ENCODE measurements around the gene GET4. TPM values are rescaled to one million over a fixed set of nuclear protein-coding genes. Genes with fewer than 3 reads are reported as not detected.
"Not testable (repeated sequence)": the region's sequence is repeated elsewhere in the genome, so short reads cannot be mapped to it uniquely, and the experiment has no call there.

Gene GET4
- total RNA-seq, 1 donor from 2014 or later = 17.2 TPM

DNA sequence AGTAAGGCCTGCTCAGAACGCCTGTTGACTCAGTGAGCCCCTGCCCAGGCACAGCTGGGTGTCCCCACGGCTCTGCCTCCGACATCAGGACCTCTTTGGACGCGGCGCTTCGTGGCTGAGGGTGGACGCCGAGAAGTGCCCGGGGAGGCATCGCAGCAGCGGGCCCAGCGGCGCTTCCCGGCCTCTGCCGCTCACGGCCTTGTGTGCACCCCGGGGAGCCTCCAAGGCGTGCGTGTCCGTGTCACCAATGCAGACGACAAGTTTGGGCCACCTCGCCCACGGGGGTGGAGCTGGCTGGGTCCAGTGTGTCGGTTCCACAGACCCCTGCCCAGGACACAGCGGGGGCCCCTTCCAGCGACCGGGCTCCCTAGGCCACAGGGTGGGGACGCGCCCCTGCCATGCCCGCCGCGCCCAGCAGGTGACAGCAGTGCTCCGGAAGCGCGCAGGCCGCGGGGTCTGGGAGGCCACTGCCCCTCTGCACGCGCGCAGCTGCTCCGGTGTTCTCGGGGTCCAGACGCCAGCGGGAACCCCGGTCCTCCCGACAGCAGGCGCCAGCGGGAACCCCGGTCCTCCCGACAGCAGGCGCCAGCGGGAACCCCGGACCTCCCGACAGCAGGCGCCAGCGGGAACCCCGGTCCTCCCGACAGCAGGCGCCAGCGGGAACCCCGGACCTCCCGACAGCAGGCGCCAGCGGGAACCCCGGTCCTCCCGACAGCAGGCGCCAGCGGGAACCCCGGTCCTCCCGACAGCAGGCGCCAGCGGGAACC lies 32.4 kb downstream of the GET4 start:
- peak overlapping the region; percentile 72 for H3K4me2 ChIP-seq
- not testable (repeated sequence) for H3F3A ChIP-seq (ENCODE audit: low read depth); H3K4me1 Mint-ChIP-seq; H3K27ac Mint-ChIP-seq; H3K36me3 Mint-ChIP-seq; H4K20me1 ChIP-seq (ENCODE audit: low read depth); H2AFZ ChIP-seq (replicated peaks); H3K4me3 Mint-ChIP-seq; H3K9me3 ChIP-seq (ENCODE audit: low read depth); H3K9me3 Mint-ChIP-seq; H3K9ac ChIP-seq; H3K4me1 ChIP-seq; H3K36me3 ChIP-seq; H3K27ac ChIP-seq; H3K79me2 ChIP-seq (ENCODE audit: low read depth)
- peaks cover 16% of the 10 kb centered on the region for H3K27me3 Mint-ChIP-seq (ENCODE audit: insufficient read depth, low read depth)
- peak overlapping the region; percentile 39 for H3K4me3 ChIP-seq
- DNase-seq (ENCODE audit: low spot score) = peak; percentile 88
- peak; percentile 79 for TF ChIP-seq EZH2 (IDR thresholded peaks at IDR 0.05)
- TF ChIP-seq EZH2phosphoT487 (IDR thresholded peaks at IDR 0.05) = peak; percentile 69
- peak; percentile 74 for TF ChIP-seq CTCF (IDR thresholded peaks at IDR 0.05)
- peaks cover 71% of the 10 kb centered on the region for H3K27me3 ChIP-seq

GRCh38 chr7:909358-910329 lies 33.3 kb downstream of the GET4 start:
- no peak overlapping the region for H3K27ac ChIP-seq
- Mint-ChIP-seq H3K4me1 (no peaks in the 10 kb centered on the region), H3K27me3 (ENCODE audit: insufficient read depth, low read depth) (peaks cover 13% of the 10 kb centered on the region), H3K4me3 (no peak overlapping the region), H3K9me3 (no peaks in the 10 kb centered on the region), H3K27ac (no peak overlapping the region), H3K36me3 (no peaks in the 10 kb centered on the region)
- peak overlapping the region; percentile 39 for H3K4me3 ChIP-seq
- peaks cover 63% of the 10 kb centered on the region for H3K27me3 ChIP-seq
- peak overlapping the region; percentile 72 for H3K4me2 ChIP-seq
- no peaks in the 10 kb centered on the region for H4K20me1 ChIP-seq (ENCODE audit: low read depth)
- H3K9me3 ChIP-seq (ENCODE audit: low read depth) = no peaks in the 10 kb centered on the region
- no peaks in the 10 kb centered on the region for H3K36me3 ChIP-seq
- peak; percentile 58 for DNase-seq (ENCODE audit: low spot score)
- H3K79me2 ChIP-seq (ENCODE audit: low read depth) = no peaks in the 10 kb centered on the region
- H3K4me1 ChIP-seq = no peaks in the 10 kb centered on the region
- TF ChIP-seq CTCF (IDR thresholded peaks at IDR 0.05) (no peak), EZH2 (IDR thresholded peaks at IDR 0.05) (peak; percentile 84), EZH2phosphoT487 (IDR thresholded peaks at IDR 0.05) (peak; percentile 82)
- no peak overlapping the region for H3K9ac ChIP-seq
- peak overlapping the region; percentile 76 for H2AFZ ChIP-seq (replicated peaks)
- H3F3A ChIP-seq (ENCODE audit: low read depth) = no peaks in the 10 kb centered on the region

GRCh38 chr7:910441-910861 lies 34.1 kb downstream of the GET4 start:
- Histone ChIP-seq H3F3A (ENCODE audit: low read depth) (no peaks in the 10 kb centered on the region), H3K9me3 (ENCODE audit: low read depth) (no peaks in the 10 kb centered on the region), H3K4me2 (no peak overlapping the region), H3K79me2 (ENCODE audit: low read depth) (no peaks in the 10 kb centered on the region), H3K4me3 (no peak overlapping the region), H2AFZ (replicated peaks) (no peak overlapping the region), H4K20me1 (ENCODE audit: low read depth) (no peaks in the 10 kb centered on the region), H3K9ac (no peak overlapping the region), H3K36me3 (no peaks in the 10 kb centered on the region), H3K4me1 (no peaks in the 10 kb centered on the region), H3K27ac (no peak overlapping the region), H3K27me3 (peaks cover 55% of the 10 kb centered on the region)
- H3K4me1 Mint-ChIP-seq = peaks cover 5% of the 10 kb centered on the region
- DNase-seq (ENCODE audit: low spot score) = no peak
- H3K27ac Mint-ChIP-seq = no peak overlapping the region
- H3K27me3 Mint-ChIP-seq (ENCODE audit: insufficient read depth, low read depth) = peaks cover 17% of the 10 kb centered on the region
- H3K9me3 Mint-ChIP-seq = no peaks in the 10 kb centered on the region
- no peak for TF ChIP-seq EZH2 (IDR thresholded peaks at IDR 0.05)
- H3K36me3 Mint-ChIP-seq = no peaks in the 10 kb centered on the region
- H3K4me3 Mint-ChIP-seq = peak overlapping the region; percentile 60
